Measurements from ENCODE around the gene CCNK.

CCNK gene

DNA sequence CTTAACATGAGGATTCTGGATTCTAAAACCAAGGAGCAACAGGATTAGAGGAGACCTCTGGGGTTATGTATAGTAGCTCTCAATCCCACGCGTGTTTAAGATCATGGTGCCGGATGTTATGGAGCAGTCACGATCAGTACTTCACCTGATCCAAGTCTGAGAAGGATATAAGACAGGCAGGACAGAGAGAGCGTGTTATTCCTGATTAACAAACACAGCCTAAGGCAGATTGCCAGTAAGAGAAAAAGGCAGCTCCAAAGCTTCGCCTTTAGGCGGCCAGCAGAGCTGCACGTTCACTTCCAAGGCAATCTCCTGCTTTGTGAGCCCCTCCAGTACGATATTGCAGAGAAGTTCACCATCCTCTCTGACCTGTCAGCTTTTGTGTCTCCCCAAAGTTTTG lies 6.0 kb upstream of the CCNK start:
- peaks cover 6% of the 10 kb centered on the region for H3K4me1 ChIP-seq
- H3K36me3 ChIP-seq (ENCODE audit: control insufficient read depth, insufficient read depth, low read length): no peaks in the 10 kb centered on the region
- H2AFZ ChIP-seq: no peak overlapping the region
- no peaks in the 10 kb centered on the region for H3K27me3 ChIP-seq (ENCODE audit: control insufficient read depth, insufficient read depth, low read length)
- TF ChIP-seq, protein P1, sequence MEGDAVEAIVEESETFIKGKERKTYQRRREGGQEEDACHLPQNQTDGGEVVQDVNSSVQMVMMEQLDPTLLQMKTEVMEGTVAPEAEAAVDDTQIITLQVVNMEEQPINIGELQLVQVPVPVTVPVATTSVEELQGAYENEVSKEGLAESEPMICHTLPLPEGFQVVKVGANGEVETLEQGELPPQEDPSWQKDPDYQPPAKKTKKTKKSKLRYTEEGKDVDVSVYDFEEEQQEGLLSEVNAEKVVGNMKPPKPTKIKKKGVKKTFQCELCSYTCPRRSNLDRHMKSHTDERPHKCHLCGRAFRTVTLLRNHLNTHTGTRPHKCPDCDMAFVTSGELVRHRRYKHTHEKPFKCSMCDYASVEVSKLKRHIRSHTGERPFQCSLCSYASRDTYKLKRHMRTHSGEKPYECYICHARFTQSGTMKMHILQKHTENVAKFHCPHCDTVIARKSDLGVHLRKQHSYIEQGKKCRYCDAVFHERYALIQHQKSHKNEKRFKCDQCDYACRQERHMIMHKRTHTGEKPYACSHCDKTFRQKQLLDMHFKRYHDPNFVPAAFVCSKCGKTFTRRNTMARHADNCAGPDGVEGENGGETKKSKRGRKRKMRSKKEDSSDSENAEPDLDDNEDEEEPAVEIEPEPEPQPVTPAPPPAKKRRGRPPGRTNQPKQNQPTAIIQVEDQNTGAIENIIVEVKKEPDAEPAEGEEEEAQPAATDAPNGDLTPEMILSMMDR (IDR thresholded peaks at IDR 0.05): no peak
- H3K27ac ChIP-seq: no peak overlapping the region
- H3K9me3 ChIP-seq (ENCODE audit: control insufficient read depth, low read length): no peaks in the 10 kb centered on the region
- no peak overlapping the region for H3K4me2 ChIP-seq (ENCODE audit: low read length)
- H3K79me2 ChIP-seq: peaks cover 63% of the 10 kb centered on the region
- H3K9ac ChIP-seq: no peak overlapping the region
- H3K4me3 ChIP-seq (ENCODE audit: low read depth, low read length): no peak overlapping the region

DNA sequence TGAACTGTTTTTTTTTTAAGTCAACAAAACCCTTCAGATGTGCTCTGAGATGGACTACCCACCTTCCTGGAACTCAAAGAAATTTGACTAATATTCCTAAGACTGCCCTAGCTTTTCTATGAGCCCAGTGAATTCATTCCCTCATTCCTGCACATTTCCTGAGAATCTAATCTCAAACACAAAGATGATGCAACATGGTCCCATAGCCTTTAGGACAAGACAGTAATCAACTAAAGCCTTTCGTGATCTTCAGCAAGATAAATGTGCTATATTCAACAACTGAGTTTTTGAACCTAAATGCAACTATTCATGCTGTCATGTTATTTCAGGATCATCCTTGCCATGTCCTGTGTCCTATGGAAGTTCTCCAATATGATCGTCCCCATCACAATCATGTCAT lies 5.5 kb upstream of the CCNK start:
- Histone ChIP-seq H3K79me2 (peaks cover 58% of the 10 kb centered on the region), H3K27ac (no peak overlapping the region), H3K9ac (no peak overlapping the region), H3K9me3 (ENCODE audit: control insufficient read depth, low read length) (no peaks in the 10 kb centered on the region), H2AFZ (no peak overlapping the region), H3K27me3 (ENCODE audit: control insufficient read depth, insufficient read depth, low read length) (no peaks in the 10 kb centered on the region), H3K4me1 (peaks cover 6% of the 10 kb centered on the region), H3K4me3 (ENCODE audit: low read depth, low read length) (no peak overlapping the region), H3K4me2 (ENCODE audit: low read length) (no peak overlapping the region), H3K36me3 (ENCODE audit: control insufficient read depth, insufficient read depth, low read length) (no peaks in the 10 kb centered on the region)
- TF ChIP-seq, protein P1 (IDR thresholded peaks at IDR 0.05): no peak

DNA sequence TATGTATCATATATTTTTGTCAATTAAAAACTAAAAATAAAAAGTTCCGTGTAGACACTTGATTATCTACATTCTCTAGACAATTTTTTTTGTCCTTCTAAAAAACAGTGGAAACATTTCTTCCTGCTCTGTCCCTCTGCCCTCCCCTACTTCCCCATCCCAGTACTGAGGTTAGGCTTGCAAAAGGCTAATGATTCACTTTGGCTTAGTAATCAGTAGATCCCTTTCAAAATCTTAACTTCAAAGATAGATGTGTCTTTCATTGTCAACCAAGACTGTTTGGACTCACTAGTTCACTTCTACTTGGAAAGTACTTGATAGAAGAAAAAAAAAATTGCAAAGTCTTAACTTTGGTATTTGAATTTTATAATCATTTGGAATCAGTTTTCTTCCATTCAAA lies 4.3 kb upstream of the CCNK start:
- peaks cover 6% of the 10 kb centered on the region for H3K4me1 ChIP-seq
- H3K4me2 ChIP-seq (ENCODE audit: low read length): no peak overlapping the region
- TF ChIP-seq, protein P1 (IDR thresholded peaks at IDR 0.05): no peak
- H3K4me3 ChIP-seq (ENCODE audit: low read depth, low read length): no peak overlapping the region
- no peaks in the 10 kb centered on the region for H3K27me3 ChIP-seq (ENCODE audit: control insufficient read depth, insufficient read depth, low read length)
- no peak overlapping the region for H2AFZ ChIP-seq
- H3K36me3 ChIP-seq (ENCODE audit: control insufficient read depth, insufficient read depth, low read length): no peaks in the 10 kb centered on the region
- H3K9me3 ChIP-seq (ENCODE audit: control insufficient read depth, low read length): no peaks in the 10 kb centered on the region
- H3K27ac ChIP-seq: no peak overlapping the region
- H3K9ac ChIP-seq: no peak overlapping the region
- peaks cover 53% of the 10 kb centered on the region for H3K79me2 ChIP-seq

DNA sequence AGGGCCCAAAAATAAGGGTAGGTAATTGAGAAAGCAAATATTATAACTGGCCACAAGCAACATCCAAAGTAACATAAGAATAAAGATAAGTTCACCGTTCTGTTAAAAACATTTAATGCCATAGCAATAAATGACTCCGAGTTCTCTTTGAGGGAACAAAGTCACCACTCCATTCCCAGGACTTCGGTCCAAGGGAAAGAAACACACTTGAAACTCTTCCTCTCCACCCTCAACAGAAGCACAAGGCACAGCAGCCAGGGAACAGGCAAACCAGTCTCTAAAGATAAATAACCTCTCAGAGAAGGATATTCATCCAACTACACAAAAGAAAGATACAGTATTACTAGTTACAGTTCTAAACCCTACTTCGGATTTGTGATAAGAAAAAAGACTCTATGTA lies 3.1 kb upstream of the CCNK start:
- Histone ChIP-seq H3K9ac (no peak overlapping the region), H3K4me3 (ENCODE audit: low read depth, low read length) (no peak overlapping the region), H3K27me3 (ENCODE audit: control insufficient read depth, insufficient read depth, low read length) (no peaks in the 10 kb centered on the region), H3K79me2 (peaks cover 58% of the 10 kb centered on the region), H3K4me1 (peaks cover 6% of the 10 kb centered on the region), H2AFZ (no peak overlapping the region), H3K9me3 (ENCODE audit: control insufficient read depth, low read length) (no peaks in the 10 kb centered on the region), H3K4me2 (ENCODE audit: low read length) (no peak overlapping the region), H3K36me3 (ENCODE audit: control insufficient read depth, insufficient read depth, low read length) (no peaks in the 10 kb centered on the region), H3K27ac (no peak overlapping the region)
- TF ChIP-seq, protein P1 (IDR thresholded peaks at IDR 0.05): no peak

DNA sequence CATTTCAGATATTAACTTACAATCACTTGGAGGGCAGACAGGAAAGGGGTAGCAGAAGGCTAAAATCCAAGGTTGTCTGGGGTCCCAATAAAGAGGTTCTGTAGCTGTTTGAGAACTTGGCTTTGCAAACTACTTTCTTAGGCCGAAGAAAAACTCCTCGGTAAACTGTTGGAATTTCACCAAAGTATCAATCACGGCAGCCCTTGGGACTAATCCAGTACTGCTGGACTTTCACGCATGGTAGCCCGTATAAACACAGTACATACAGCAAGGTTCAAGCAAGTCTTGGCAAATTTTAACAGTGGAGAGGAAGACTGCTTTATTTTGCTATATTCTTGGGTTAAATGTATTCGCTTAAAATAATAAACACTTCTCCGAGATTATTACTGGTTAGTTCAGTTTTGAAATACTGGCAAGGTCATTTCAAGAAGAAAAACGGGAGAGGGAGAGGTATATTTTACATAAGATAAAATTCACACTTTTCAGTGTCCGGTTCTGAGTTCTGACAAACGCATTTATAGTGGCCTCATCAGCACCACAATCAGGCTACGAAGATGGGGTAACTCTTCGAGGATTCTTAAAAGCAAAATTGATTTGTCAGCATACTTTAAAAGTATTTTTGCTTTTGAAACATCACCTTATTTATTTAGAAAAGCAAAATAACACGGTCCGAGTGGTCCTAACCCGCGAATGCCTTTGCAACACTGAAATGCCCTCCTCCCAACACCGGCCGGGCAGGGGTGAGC lies 1.9 kb upstream of the CCNK start:
- Histone ChIP-seq H3K9me3 (ENCODE audit: control insufficient read depth, low read length) (no peaks in the 10 kb centered on the region), H3K4me1 (peaks cover 6% of the 10 kb centered on the region), H3K4me2 (ENCODE audit: low read length) (peak overlapping the region; percentile 90), H3K27ac (peak overlapping the region; percentile 52), H3K36me3 (ENCODE audit: control insufficient read depth, insufficient read depth, low read length) (no peaks in the 10 kb centered on the region), H3K9ac (no peak overlapping the region), H3K4me3 (ENCODE audit: low read depth, low read length) (peak overlapping the region; percentile 67), H2AFZ (peak overlapping the region; percentile 83), H3K79me2 (peaks cover 61% of the 10 kb centered on the region), H3K27me3 (ENCODE audit: control insufficient read depth, insufficient read depth, low read length) (no peaks in the 10 kb centered on the region)
- TF ChIP-seq, protein P1 (IDR thresholded peaks at IDR 0.05): no peak
